Smooth muscle cell (in vitro differentiated cells): Measurements from ENCODE around the gene ZNF586. TPM values are rescaled to one million over a fixed set of nuclear protein-coding genes. Genes with fewer than 3 reads are reported as not detected.
A peak's percentile ranks its signal among the peaks of the same experiment; 100 is the strongest.

Experiments used
- DNase-seq: peaks from one replicate; lab custom pipeline; 2025; ENCODE audit not compliant: unreplicated experiment; lab: John Stamatoyannopoulos, UW
- H2AFZ ChIP-seq: fragments of 200-600 bp; sonication (generic); 2 replicates; pipeline ENCODE4 v1.6.0; 2016; ENCODE audit warnings: antibody characterized with exemption, low read depth, mild to moderate bottlenecking
- H3F3A ChIP-seq: fragments of 200-600 bp; sonication (generic); 2 replicates; pipeline ENCODE4 v1.6.0; 2017; ENCODE audit warnings: antibody characterized with exemption, low read depth
- H3K27ac ChIP-seq: fragments of 200-600 bp; sonication (generic); 2 replicates; pipeline ENCODE4 v1.5.1; 2016; ENCODE audit warnings: low read depth, mild to moderate bottlenecking
- H3K27me3 ChIP-seq: fragments of 200-600 bp; sonication (generic); 2 replicates; pipeline ENCODE4 v1.6.1; 2016; ENCODE audit warnings: low read depth, mild to moderate bottlenecking
- H3K36me3 ChIP-seq: fragments of 200-600 bp; sonication (generic); 2 replicates; pipeline ENCODE4 v1.5.1; 2016; ENCODE audit warnings: low read depth
- H3K4me1 ChIP-seq: fragments of 200-600 bp; sonication (generic); 2 replicates; pipeline ENCODE4 v1.5.1; 2016; ENCODE audit warnings: low read depth
- H3K4me2 ChIP-seq: fragments of 200-600 bp; sonication (generic); 2 replicates; pipeline ENCODE4 v1.6.0; 2016; ENCODE audit warnings: mild to moderate bottlenecking
- H3K4me3 ChIP-seq: fragments of 200-600 bp; sonication (generic); 2 replicates; pipeline ENCODE4 v1.5.1; 2016; ENCODE audit warnings: mild to moderate bottlenecking
- H3K79me2 ChIP-seq: fragments of 200-600 bp; sonication (generic); 2 replicates; pipeline ENCODE4 v1.6.0; 2016; ENCODE audit warnings: low read depth, mild to moderate bottlenecking
- H3K9ac ChIP-seq: fragments of 200-600 bp; sonication (generic); 2 replicates; pipeline ENCODE4 v1.6.0; 2016; ENCODE audit warnings: low read depth
- H3K9me3 ChIP-seq: fragments of 200-600 bp; sonication (generic); replicated peaks from 2 replicates; pipeline ENCODE4 v1.5.1; 2016; ENCODE audit warnings: low read depth
- H4K20me1 ChIP-seq: fragments of 200-600 bp; sonication (generic); 2 replicates; pipeline ENCODE4 v1.6.0; 2016; ENCODE audit warnings: low read depth
- WGBS: methylation state at CpG from one replicate; pipeline ENCODE4 v1.1.7; 2016; ENCODE audit warnings: low lambda C conversion rate; 5-methylcytosine and 5-hydroxymethylcytosine counted together
- polyA plus RNA-seq: library from polyadenylated mRNA; unstranded; fragments of >200 nt; fragmentation: Nextera tagmentation; extraction: Ambion mirVana; gene quantifications from 2 replicates; pipeline ENCODE4 v1.2.1, GENCODE V29; 2016
- total RNA-seq: library from RNA; depleted of rRNA; stranded (reverse); fragments of >200 nt; gene quantifications from 2 replicates; pipeline ENCODE4 v1.2.3, GENCODE V29; 2014
- TF ChIP-seq, protein P1 (sequence below): fragments of 200-600 bp; sonication (generic); IDR thresholded peaks from 2 replicates; pipeline ENCODE4 v1.5.1; 2017; ENCODE audit warnings: borderline replicate concordance, mild to moderate bottlenecking, antibody characterized with exemption; ENCODE audit not compliant: insufficient read depth, poor library complexity, severe bottlenecking

The ZNF586 gene
- total and polyA plus RNA-seq, 2 experiments from 2014 or later: 3.2 to 8.2 TPM

DNA sequence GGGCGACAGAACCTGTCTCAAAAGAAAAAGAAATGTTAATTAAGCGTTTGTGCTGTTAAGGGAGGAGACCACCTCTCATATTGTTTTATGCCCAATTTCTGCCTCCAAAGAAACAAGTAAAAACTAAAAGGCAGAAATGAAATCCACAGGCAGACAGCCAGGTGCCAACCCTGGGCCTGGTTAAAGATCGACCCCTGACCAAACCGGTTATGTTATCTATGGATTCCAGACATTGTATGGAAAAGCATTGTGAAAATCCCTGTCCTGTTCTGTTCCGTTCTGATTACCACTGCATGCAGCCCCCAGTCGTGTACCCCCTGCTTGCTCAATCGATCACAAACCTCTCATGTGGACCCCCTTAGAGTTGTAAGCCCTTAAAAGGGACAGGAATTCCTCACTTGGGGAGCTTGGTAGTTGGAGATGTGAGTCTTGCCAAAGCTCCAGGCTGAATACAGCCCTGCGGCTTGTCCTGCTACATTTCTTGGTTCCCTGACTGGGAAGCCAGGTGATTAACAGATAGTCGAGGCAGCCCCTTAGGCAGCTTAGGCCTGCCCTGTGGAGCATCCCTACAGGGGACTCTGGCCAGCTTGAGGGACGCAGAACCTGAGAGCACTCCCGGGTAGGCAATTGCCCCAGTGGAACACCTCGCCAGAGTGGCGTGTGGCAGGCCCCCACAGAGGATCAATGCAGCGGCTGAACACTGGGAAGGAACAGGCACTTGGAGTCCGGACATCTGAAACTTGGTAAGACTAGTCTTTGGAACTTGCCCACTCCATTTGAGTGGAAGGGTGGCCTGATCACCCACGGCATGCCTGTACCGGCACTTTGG is 46.0 kb downstream of the ZNF586 start:
- Histone ChIP-seq H2AFZ (no peak overlapping the region), H3K9ac (no peak overlapping the region)

DNA sequence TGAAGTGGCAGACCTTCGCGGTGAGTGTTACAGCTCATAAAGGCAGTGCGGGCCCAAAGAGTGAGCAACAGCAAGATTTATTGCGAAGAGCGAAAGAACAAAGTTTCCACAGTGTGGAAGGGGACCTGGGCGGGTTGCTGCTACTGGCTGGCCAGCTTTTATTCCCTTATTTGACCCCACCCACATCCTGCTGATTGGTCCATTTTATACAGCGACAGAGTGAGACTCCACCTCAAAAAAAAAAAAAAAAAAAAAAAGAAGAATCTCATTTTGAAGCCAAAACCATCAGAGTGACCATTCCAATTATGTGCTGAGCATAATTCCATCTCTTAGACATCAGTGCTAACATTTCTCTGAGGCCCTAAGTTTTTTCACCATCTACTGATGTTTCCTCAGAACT is 47.2 kb downstream of the ZNF586 start:
- Histone ChIP-seq H3K36me3 (no peaks in the 10 kb centered on the region), H3K9ac (no peak overlapping the region), H3K4me2 (no peak overlapping the region), H3K27ac (no peak overlapping the region), H3K79me2 (peaks cover 46% of the 10 kb centered on the region), H3K4me1 (peaks cover 12% of the 10 kb centered on the region), H3F3A (no peaks in the 10 kb centered on the region), H3K27me3 (no peaks in the 10 kb centered on the region), H4K20me1 (peaks cover 23% of the 10 kb centered on the region), H3K9me3 (no peaks in the 10 kb centered on the region), H2AFZ (no peak overlapping the region), H3K4me3 (no peak overlapping the region)
- TF ChIP-seq, protein P1, sequence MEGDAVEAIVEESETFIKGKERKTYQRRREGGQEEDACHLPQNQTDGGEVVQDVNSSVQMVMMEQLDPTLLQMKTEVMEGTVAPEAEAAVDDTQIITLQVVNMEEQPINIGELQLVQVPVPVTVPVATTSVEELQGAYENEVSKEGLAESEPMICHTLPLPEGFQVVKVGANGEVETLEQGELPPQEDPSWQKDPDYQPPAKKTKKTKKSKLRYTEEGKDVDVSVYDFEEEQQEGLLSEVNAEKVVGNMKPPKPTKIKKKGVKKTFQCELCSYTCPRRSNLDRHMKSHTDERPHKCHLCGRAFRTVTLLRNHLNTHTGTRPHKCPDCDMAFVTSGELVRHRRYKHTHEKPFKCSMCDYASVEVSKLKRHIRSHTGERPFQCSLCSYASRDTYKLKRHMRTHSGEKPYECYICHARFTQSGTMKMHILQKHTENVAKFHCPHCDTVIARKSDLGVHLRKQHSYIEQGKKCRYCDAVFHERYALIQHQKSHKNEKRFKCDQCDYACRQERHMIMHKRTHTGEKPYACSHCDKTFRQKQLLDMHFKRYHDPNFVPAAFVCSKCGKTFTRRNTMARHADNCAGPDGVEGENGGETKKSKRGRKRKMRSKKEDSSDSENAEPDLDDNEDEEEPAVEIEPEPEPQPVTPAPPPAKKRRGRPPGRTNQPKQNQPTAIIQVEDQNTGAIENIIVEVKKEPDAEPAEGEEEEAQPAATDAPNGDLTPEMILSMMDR: no peak
- no peak for DNase-seq
- WGBS: 91% methylated on average over 7 of the region's 7 CpGs

More for the DNA sequence above, 46.0 kb downstream of the ZNF586 start:
- Histone ChIP-seq H3K79me2 (peaks cover 37% of the 10 kb centered on the region), H3K4me3 (peak overlapping the region; percentile 88), H3K36me3 (no peaks in the 10 kb centered on the region), H4K20me1 (peaks cover 20% of the 10 kb centered on the region), H3K9me3 (no peaks in the 10 kb centered on the region), H3K4me2 (peak overlapping the region; percentile 96), H3K27ac (peak overlapping the region; percentile 75), H3F3A (no peaks in the 10 kb centered on the region), H3K4me1 (peaks cover 7% of the 10 kb centered on the region), H3K27me3 (no peaks in the 10 kb centered on the region)
- 79% methylated on average over 17 of the region's 17 CpGs for WGBS
- DNase-seq: no peak
- TF ChIP-seq, protein P1: no peak

DNA sequence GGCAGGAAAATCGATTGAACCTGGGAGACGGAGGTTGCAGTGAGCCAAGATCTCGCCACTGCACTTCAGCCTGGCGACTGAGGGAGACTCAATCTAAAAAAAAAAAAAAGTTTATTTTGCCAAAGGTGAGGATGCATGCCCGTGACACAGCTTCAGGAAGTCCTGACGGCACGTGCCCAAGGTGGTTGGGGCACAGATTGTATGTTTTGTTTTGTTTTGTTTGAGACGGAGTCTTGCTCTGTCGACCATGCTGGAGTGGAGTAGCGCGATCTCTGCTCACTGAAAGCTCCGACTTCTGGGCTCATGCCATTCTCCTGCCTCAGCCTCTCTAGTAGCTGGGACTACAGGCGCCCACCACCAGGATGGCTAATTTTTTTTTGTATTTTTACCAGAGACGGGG is 48.5 kb downstream of the ZNF586 start:
- H4K20me1 ChIP-seq: peaks cover 25% of the 10 kb centered on the region
- no peaks in the 10 kb centered on the region for H3K36me3 ChIP-seq
- H3K27me3 ChIP-seq: no peaks in the 10 kb centered on the region
- no peaks in the 10 kb centered on the region for H3F3A ChIP-seq
- H3K79me2 ChIP-seq: peaks cover 49% of the 10 kb centered on the region
- H3K4me1 ChIP-seq: peaks cover 12% of the 10 kb centered on the region
- 93% methylated on average over 14 of the region's 14 CpGs for WGBS
- TF ChIP-seq, protein P1: no peak
- H3K4me2 ChIP-seq: no peak overlapping the region
- peak overlapping the region; percentile 87 for H3K27ac ChIP-seq
- no peak for DNase-seq
- H3K4me3 ChIP-seq: no peak overlapping the region
- no peak overlapping the region for H2AFZ ChIP-seq
- H3K9ac ChIP-seq: no peak overlapping the region
- no peaks in the 10 kb centered on the region for H3K9me3 ChIP-seq
